ENCODE results near the gene EXOC2.

The EXOC2 gene

GRCh38 chr6:658244-658643, 34.7 kb downstream of the EXOC2 start:
- TF ChIP-seq MYC (IDR thresholded peaks at IDR 0.05; ENCODE audit: low read depth, low read length) (no peak), MAX (IDR thresholded peaks at IDR 0.05; ENCODE audit: low read depth, low read length) (no peak), CTCF (IDR thresholded peaks at IDR 0.05; ENCODE audit: low read depth, low read length) (no peak), POLR2A (IDR thresholded peaks at IDR 0.05; ENCODE audit: extremely low read depth, insufficient read length) (no peak)
- no peak overlapping the region for H3K4me3 ChIP-seq (ENCODE audit: low read depth, low read length)
- no peak for DNase-seq (ENCODE audit: low read depth)

- TF ChIP-seq CTCF (IDR thresholded peaks at IDR 0.05; ENCODE audit: low read depth, low read length): no peak
- TF ChIP-seq MAX (IDR thresholded peaks at IDR 0.05; ENCODE audit: low read depth, low read length): no peak
- no peak for TF ChIP-seq POLR2A (IDR thresholded peaks at IDR 0.05; ENCODE audit: extremely low read depth, insufficient read length)
- DNase-seq (ENCODE audit: low read depth): no peak
- H3K4me3 ChIP-seq (ENCODE audit: low read depth, low read length): no peak overlapping the region
Observed at GRCh38 chr6:657743-658142, 35.2 kb downstream of the EXOC2 start.

DNA sequence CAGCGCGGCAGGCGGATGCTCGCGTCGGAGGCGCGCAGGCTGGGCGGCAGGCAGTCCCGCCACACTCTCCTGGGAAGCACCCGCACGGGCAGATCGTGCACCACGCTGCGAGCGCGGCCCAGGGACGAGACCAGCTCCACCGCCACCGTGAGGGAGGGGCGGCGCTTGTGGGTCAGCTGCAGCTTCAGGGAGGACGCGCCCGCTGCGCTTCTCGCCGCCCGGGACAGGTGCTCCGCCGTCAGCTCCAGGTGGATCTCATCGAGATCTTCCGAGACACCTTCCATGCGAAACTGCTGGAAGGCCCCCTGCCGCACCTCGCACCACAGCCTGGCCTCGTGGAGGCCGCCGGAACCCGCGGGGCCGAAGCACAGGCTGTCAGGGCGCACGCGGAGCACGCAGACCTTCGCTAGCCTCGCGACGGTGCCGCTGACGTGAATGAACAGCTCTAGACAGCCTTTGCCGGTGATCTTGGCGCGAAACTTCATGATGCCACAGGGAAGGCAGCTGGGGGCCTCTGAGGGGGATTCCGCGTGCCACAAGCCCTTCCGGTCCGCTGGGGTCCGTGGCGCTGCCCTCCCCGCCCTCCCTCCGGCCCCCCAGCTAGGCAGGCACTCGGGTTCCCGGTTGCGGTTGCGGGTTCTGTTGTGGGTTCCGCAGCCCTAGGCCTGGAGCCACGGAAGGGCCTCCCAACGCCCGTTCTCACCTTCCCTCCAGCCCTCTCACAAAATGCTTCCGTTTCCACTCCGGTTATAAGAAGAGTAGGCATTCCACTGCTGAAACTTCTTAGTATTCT, 36.3 kb downstream of the EXOC2 start, which contains the start of gene HUS1B:
HUS1B (minus strand) TSS at position 641 of the 793 bp plus-strand sequence; CDS start at position 485, 156 bp downstream.
- DNase-seq (ENCODE audit: low read depth): no peak
- TF ChIP-seq MYC (IDR thresholded peaks at IDR 0.05; ENCODE audit: low read depth, low read length) (no peak), CTCF (IDR thresholded peaks at IDR 0.05; ENCODE audit: low read depth, low read length) (no peak), POLR2A (IDR thresholded peaks at IDR 0.05; ENCODE audit: extremely low read depth, insufficient read length) (no peak), MAX (IDR thresholded peaks at IDR 0.05; ENCODE audit: low read depth, low read length) (no peak)
- no peak within 1 kb of the TSS for H3K4me3 ChIP-seq (ENCODE audit: low read depth, low read length)

DNA sequence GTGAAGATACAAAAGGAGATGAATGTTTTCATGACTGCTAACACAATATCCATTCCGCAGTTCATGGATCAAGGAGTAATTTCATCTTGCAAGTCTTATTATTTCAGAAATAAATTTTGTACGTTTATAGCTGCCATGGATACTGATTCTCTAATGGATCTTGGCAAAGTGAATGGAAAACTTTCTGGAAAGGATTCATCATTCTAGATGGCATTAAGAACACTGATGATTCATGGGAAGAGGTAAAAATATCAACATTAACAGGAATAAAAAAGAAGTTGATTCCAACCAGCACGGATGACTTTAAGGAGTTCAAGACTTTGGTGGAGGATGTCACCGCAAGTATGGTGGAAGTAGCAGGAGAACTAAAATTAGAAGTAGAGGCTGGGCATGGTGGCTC, 38.8 kb downstream of the EXOC2 start:
- TF ChIP-seq POLR2A (IDR thresholded peaks at IDR 0.05; ENCODE audit: extremely low read depth, insufficient read length): no peak
- TF ChIP-seq CTCF (IDR thresholded peaks at IDR 0.05; ENCODE audit: low read depth, low read length): no peak
- no peak for TF ChIP-seq MAX (IDR thresholded peaks at IDR 0.05; ENCODE audit: low read depth, low read length)
- no peak for DNase-seq (ENCODE audit: low read depth)
- no peak overlapping the region for H3K4me3 ChIP-seq (ENCODE audit: low read depth, low read length)

- no peak for DNase-seq (ENCODE audit: low read depth)
- TF ChIP-seq CTCF (IDR thresholded peaks at IDR 0.05; ENCODE audit: low read depth, low read length) (no peak), POLR2A (IDR thresholded peaks at IDR 0.05; ENCODE audit: extremely low read depth, insufficient read length) (no peak), MYC (IDR thresholded peaks at IDR 0.05; ENCODE audit: low read depth, low read length) (no peak), MAX (IDR thresholded peaks at IDR 0.05; ENCODE audit: low read depth, low read length) (no peak)
- no peak overlapping the region for H3K4me3 ChIP-seq (ENCODE audit: low read depth, low read length)
Observed at GRCh38 chr6:652865-653264, 40.1 kb downstream of the EXOC2 start.
